SK-MEL-5 (cell line): ENCODE data around the gene DDIAS. TPM values are rescaled to one million over a fixed set of nuclear protein-coding genes. Genes with fewer than 3 reads are reported as not detected.
"Not testable (repeated sequence)": the region's sequence is repeated elsewhere in the genome, so short reads cannot be mapped to it uniquely, and the experiment has no call there.

Experiments
- DNase-seq: peaks from one replicate; pipeline ENCODE4 v3.0.0-alpha.2; 2016; ENCODE audit warnings: low read depth, low spot score
- in situ Hi-C: cut with HindIII; loops from 2 replicates; pipeline ENCODE4 v1.10.0; 2016; ENCODE audit warnings: low sequenced_read_pairs, high pct_unique_total_duplicates, low pct_unique_long_range_greater_than_20kb
- total RNA-seq: library from RNA; depleted of rRNA; stranded (reverse); fragments of >200 nt; shearing (Covaris generic); gene quantifications from 2 replicates; pipeline ENCODE4 v1.2.3, GENCODE V29; 2014

Gene DDIAS
- total RNA-seq, 1 experiment from 2014 or later = 13.8 TPM

DNA sequence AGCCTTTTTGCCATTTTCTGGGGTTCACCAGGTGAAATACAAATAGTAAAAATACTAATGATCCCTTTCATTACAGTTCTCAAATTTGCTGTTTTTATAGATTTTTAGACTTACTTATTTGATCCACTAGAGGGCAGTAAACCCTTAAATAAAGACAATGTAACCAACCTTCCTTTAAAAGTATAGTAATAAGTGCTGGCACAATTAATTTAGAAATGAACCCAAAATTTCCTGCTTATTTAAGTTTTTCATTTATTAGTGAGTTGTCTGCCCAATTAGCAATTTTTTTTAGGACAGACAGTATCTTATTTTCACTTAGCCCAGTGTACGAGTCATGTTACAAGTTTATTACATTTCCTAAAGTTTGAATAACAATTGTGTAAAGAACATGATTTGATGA lies 4.7 kb downstream of the DDIAS start:
- in situ Hi-C loops = no loop called here
- peak; percentile 55 for DNase-seq

DNA sequence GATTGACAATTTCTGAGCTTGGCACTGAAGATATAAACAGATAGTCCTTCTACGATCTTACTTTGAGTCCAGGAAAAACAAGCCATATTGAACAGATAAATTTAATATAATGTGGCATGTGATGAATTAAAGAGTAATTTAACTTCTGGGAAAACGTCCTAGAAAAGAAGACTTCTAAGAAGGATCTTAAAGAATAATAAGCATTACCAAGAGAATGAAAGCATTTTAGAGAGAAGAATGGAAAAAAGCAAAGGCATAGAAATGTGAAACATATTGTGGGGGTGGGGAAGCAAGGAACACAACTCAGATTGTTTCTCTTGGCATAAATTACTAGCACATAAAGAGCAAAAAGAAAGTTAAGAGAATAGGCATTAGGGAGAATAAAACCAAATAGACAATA lies 5.4 kb downstream of the DDIAS start:
- in situ Hi-C loops = no loop called here
- DNase-seq = no peak

DNA sequence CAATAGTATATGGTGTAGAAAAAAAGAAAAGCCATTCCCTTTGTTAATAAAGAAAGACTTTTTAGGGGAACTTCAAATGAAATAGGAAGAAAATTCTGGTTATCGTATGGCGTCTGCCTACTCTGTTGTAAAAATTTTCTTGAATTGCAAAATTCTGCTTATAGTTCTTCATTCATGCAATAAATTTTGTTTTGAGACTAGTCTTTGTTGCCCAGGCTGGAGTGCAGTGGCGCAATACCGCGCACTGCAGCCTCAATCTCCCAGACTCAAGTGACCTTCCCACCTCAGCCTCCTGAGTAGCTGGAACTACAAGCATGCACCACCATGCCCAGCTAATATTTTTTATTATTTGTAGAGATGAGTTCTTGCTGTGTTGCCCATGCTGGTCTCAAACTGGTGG lies 5.8 kb downstream of the DDIAS start:
- in situ Hi-C loops = no loop called here
- no peak for DNase-seq

DNA sequence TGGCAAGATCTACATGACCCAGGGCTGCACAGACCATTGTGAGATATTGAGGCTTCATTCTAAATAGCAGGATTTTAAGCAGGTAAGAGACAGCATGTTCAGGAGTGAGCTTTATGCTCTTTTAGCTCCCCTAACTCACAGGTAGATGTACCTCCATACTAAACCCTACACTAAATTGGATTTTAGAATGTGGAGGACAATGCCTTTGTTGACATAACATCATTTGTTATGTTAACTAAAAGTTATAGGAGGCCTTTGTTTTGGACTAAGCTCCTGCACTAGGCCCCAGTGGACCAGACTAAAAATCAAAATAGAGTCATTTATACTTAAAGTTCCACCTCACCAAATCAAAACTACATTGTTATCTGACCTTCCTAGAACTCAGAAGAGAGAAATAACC lies 6.8 kb downstream of the DDIAS start:
- no peak for DNase-seq
- in situ Hi-C loops = no loop called here

DNA sequence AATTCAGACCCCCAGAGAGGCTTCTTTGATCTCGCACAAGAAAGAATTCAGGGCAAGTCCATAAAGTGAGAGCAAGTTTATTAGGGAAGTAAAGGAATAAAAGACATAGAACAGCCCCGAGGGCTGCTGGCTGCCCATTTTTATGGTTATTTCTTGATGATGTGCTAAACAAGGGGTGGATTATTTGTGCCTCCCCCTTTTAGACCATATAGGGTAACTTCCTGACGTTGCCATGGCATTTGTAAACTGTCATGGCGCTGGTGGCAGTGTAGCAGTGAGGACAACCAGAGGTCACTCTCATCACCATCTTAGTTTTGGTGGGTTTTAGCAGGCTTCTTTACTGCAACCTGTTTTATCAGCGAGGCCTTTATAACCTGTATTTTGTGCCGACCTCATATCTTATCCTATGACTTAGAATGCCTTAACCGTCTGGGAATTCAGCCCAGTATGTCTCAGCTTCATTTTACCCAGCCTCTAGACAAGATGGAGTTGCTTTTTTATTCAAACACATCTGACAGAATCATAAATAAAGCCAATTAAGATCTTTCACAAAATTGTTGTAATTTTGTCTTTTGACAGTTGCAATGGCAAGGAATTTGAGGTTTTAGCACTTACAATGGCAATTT lies 7.6 kb downstream of the DDIAS start:
- DNase-seq = no peak
- in situ Hi-C loops = no loop called here

DNA sequence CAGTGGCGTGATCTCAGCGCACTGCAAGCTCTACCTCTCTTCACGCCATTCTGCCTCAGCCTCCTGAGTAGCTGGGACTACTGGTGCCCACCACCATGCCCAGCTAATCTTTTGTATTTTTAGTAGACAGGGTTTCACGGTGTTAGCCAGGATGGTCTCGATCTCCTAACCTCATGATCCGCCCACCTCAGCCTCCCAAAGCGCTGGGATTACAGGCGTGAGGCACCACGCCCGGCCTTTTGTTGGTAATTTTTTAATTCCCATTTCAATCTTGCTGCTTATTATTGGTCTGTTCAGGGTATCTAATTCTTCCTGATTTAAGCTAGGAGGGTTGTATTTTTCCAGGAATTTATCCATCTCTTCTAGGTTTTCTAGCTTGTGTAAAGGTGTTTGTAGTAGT lies 18.2 kb downstream of the DDIAS start:
- in situ Hi-C loops, DNase-seq: not testable (repeated sequence)

DNA sequence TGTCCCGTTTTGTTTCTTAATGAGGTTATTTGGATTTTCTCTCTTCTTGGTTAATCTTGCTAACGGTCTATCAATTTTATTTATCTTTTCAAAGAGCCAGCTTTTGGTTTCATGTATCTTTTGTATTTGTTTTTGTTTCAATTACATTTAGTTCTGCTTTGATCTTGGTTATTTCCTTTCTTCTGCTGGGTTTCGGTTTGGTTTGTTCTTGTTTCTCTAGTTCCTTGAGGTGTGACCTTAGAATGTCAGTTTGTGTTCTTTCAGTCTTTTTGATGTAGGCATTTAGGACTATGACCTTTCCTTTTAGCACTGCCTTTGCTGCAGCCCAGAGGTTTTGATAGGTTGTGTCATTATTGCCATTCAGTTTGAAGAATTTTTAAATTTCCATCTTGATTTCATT lies 18.7 kb downstream of the DDIAS start:
- in situ Hi-C loops, DNase-seq: not testable (repeated sequence)

DNA sequence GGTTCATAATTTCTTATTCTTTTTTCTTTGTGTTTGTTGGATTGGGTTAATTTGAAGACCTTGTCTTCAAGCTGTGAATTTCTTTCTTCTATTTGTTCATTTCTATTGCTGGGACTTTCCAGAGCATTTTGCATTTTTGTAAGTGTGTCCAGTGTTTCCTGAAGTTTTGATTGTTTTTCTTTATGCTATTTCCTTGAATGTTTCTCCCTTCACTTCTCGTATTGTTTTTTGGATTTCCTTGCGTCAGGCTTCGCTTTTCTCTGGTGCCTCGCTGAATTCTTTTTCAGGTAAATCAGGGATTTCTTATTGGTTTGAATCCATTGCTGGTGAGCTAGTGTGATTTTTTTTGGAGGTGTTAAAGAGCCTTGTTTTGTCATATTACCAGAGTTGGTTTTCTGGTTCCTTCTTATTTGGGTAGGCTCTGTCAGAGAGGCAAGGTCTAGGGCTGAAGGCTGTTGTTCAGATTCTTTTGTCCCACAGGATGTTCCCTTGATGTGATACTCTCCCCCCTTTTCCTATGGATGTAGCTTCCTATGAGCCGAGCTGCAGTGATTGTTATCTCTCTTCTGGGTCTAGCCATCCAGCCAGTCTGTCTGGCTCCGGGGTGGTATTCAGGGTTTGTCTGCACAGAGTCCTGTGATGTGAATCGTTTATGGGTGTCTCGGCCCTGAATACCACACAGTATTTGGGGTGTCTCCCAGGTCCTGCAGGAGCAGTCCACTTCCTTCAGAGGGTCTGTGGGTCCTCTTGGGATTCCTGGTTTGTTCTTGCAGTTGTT lies 21.0 kb downstream of the DDIAS start:
- DNase-seq, in situ Hi-C loops: not testable (repeated sequence)

DNA sequence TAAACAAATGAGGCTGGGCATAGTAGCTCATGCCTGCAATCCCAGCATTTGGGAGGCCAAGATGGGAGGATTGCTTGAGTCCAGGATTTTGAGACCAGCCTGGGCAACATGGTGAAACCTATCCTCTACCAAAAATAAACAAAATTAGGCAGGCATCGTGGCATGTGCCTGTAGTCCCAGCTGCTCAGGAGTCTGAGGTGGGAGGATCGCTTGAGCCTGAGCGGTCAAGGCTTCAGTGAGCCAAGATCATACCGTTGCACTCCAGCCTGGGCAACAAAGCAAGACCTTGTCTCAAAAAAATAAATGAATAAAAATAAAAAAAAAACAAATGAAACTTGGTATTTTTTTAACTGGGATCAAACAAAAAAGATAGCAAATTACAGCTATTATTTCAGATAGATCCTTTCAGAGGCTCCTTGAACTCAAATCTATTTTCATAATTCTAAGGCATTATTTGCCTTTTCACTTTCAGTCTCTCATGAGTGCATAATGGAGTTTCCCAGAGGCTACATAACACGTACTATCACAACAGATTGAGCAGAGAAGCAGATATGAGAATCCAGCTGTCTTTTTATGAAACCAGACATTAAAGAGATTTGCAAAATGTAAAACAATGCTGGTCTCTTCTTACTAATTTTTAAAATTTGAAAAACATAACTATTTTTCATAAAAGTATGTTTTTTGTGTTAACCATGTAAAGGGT lies 23.1 kb downstream of the DDIAS start:
- DNase-seq = no peak
- in situ Hi-C loops = no loop called here

DNA sequence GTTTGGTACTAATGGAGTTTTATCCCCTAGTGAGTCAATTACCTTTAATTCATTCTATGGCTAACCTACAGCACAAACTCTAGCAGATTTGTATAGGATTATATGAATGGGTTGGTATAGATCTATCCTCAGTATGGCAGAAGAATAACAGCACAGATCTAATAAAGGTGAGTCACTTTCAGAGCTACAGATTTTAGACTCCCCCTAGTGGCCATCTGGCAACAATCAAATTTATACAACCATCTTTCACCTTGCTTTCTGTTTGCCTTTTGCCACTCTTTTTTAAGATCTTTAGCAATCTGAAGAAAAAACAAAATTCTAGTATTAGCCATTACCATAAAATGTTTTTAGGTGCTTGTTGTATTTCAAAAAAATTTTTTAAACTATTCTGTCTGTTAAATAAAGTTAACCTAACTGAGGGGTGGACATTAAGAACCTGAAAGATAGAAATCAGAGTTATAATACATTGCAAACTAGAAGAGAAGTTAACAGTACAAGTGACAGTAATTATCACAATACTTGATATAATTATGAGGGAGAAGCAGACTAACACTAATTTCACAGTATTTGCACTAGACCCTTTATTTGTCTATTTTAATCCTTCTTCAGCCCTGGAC lies 25.8 kb downstream of the DDIAS start:
- in situ Hi-C loops = no loop called here
- peak; percentile 63 for DNase-seq

DNA sequence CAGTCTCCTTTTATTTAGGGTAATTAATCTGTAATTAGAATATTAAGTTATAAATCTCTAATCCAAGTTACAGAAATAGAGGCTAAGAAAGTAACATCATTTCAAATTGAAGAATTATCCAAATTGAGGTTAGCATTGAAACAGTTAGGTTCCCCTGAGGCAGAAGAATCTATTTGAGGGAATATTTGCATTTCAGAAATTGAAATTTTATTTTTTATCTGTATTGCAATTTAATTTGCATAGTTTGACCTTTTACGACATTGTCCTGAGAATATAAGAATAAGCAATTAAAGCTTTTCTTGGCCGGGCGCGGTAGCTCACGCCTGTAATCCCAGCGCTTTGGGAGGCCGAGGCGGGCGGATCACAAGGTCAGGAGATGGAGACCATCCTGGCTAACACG lies 27.6 kb downstream of the DDIAS start:
- in situ Hi-C loops = no loop called here
- DNase-seq = no peak

DNA sequence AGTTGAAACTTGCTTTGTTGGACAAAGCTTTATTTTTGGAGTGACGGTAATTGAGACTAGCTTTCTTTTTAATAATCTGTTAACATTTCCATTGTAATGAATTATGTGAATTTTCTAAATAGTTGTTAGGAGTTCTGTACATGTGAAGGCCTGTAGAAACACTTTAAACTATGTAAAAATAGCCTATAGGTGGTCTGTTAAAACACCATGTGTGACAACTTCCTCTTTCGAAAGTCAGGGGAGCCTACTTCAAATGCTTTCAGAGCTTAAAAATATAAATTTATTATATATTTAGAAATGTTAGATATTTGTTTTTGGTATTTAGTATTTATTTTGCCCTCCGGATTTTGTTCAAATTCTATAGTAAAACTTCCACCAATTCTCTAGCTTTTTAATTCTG lies 28.7 kb downstream of the DDIAS start:
- DNase-seq = no peak
- in situ Hi-C loops = no loop called here

DNA sequence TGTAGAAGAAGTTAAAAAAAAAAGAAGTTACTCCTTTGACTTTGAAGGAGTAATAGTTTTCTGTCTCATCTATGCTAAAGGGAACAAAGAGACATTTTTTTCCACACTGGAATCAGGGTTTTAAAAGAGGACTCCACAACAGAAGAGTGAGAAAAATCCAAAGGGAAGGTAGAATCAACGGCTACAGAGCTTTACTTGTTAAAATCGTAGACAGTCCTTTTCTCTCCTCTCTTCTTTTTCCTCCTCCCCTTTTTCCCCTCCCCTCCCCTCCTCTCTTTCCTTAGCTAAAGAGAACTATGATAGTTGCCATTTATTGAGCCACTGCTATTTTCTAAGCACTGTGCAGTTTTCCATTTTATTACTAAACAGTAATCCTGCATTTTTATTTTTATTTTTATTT lies 29.2 kb downstream of the DDIAS start:
- DNase-seq = no peak
- in situ Hi-C loops = no loop called here

DNA sequence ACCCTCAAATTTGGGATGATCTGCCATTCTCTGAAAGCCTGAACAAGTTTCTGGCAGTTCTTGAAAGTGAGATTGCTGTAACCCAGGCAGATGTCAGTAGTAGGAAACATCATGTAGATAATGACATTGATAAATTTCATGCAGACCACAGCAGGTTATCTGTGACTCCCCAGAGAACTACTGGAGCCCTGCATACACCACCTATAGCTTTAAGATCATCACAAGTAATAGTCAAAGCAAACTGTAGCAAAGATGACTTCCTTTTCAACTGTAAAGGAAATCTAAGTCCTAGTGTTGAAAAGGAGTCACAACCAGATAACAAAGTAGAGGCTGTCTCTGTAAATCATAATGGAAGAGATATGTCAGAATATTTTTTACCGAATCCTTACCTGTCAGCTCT lies 31.0 kb downstream of the DDIAS start:
- no peak for DNase-seq
- in situ Hi-C loops = no loop called here

DNA sequence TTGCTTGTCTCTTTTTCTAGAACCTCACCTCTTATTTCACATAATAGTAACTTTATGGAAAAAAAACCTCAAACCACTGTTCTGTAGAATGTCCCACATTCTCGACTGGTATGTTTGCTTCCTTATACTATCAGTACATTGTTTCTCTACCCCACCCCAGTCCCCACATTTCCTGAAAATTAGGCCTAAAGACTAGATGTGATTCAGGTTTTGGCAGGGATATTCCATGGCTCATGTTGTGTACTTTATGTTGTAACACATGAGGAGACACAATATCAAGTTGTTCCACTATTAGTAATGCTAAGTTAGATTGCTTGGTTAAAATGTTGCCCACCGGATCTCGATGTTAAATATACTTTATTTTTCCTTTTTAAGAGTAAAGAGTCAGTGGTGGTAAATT lies 34.7 kb downstream of the DDIAS start:
- in situ Hi-C loops = no loop called here
- no peak for DNase-seq

DNA sequence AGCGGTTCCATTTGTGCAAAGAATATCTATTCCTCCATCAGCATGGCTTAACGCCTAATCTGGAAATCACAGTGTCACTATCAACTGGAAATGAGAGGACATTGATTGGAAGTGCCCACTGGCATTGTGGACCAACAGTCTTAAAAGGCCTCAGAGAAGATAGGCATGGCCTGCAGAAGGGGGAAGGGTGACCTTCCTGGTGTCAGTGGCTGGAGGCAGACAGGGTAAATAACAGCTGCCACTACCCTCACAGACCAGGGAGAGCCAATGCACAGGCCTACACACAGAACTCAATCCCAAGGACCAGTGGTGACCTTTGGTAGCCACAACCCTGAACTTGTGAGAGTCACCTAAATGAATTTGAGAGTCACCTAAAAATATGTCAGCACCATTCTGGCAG lies 36.0 kb downstream of the DDIAS start:
- in situ Hi-C loops = no loop called here
- DNase-seq = no peak

DNA sequence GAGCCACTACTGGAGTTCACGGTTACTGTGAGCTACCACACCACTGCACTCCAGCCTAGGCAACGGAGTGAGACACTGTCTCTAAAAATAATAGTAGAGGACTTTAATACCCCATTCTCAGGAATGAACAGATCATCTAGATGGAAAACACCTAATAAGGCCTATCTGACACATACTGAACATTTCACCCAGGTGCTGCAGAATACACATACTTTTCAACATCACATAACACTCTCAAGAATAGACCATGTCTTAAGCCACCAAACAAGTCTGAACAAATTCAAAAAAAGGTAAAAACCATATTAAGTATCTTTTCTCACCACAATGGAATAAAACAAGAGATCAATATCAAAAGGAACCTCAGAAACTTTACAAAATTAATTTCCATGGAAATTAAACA lies 37.9 kb downstream of the DDIAS start:
- in situ Hi-C loops = no loop called here
- DNase-seq = no peak

DNA sequence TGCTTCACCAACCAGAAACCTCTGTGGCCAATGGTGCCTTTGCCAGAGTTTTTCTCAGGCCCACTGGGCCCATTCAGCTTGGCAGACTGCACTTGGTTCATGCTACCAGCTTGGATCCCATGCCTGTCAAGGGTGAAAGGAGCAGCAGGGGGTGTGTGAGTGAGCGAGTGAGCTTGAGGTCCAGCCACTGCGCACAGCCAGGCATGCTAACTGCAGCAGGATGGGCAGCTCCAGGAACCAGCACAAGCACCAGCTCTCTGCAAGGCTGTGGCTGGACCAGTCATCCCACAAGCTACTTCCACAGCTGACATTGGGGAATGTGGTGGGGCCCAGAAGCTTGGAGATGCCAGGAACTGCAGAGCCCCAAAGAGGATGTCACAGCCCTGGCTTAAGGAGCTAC lies 40.8 kb downstream of the DDIAS start:
- in situ Hi-C loops = no loop called here
- no peak for DNase-seq
